GM23248 (cell line): ENCODE measurements around the gene ZNF282. TPM values are rescaled to one million over a fixed set of nuclear protein-coding genes. Genes with fewer than 3 reads are reported as not detected.
"Not testable (repeated sequence)": the region's sequence is repeated elsewhere in the genome, so short reads cannot be mapped to it uniquely, and the experiment has no call there.

Source experiments
- DNase-seq: peaks from one replicate; pipeline ENCODE4 v3.0.0-alpha.2; 2015
- H2AFZ ChIP-seq: fragments of 200-600 bp; sonication (generic); 2 replicates; pipeline ENCODE4 v1.6.1; 2016; ENCODE audit warnings: antibody characterized with exemption
- H3F3A ChIP-seq: fragments of 200-600 bp; sonication (generic); 2 replicates; pipeline ENCODE4 v1.6.1; 2016; ENCODE audit warnings: mild to moderate bottlenecking, antibody characterized with exemption, mixed run types; ENCODE audit not compliant: insufficient read depth
- H3K27ac ChIP-seq: fragments of 200-600 bp; sonication (generic); 2 replicates; pipeline ENCODE4 v1.5.1; 2016; ENCODE audit warnings: mild to moderate bottlenecking
- H3K27me3 ChIP-seq: fragments of 200-600 bp; sonication (generic); replicated peaks from 2 replicates; pipeline ENCODE4 v1.6.1; 2016; ENCODE audit warnings: mild to moderate bottlenecking; ENCODE audit not compliant: insufficient read depth
- H3K36me3 ChIP-seq: fragments of 200-600 bp; sonication (generic); 2 replicates; pipeline ENCODE4 v1.6.1; 2016; ENCODE audit warnings: low read depth, mild to moderate bottlenecking
- H3K4me1 ChIP-seq: fragments of 200-600 bp; sonication (generic); 2 replicates; pipeline ENCODE4 v1.6.1; 2016; ENCODE audit warnings: mild to moderate bottlenecking; ENCODE audit not compliant: insufficient read depth
- H3K4me2 ChIP-seq: fragments of 200-600 bp; sonication (generic); one replicate; pipeline ENCODE4 v1.6.1; 2016; ENCODE audit warnings: mild to moderate bottlenecking; ENCODE audit not compliant: unreplicated experiment
- H3K4me3 ChIP-seq: fragments of 200-600 bp; sonication (generic); 2 replicates; pipeline ENCODE4 v1.5.1; 2016; ENCODE audit warnings: mild to moderate bottlenecking
- H3K79me2 ChIP-seq: fragments of 200-600 bp; sonication (generic); 2 replicates; pipeline ENCODE4 v1.6.1; 2016; ENCODE audit warnings: mild to moderate bottlenecking; ENCODE audit not compliant: insufficient read depth
- H3K9ac ChIP-seq: fragments of 200-600 bp; sonication (generic); 2 replicates; pipeline ENCODE4 v1.6.1; 2016; ENCODE audit warnings: mild to moderate bottlenecking
- H3K9me2 ChIP-seq: fragments of 200-600 bp; sonication (generic); 2 replicates; pipeline ENCODE4 v1.6.1; 2016; ENCODE audit warnings: mixed run types, mild to moderate bottlenecking, moderate library complexity; ENCODE audit not compliant: insufficient read depth
- H3K9me3 ChIP-seq: fragments of 200-600 bp; sonication (generic); one replicate; pipeline ENCODE4 v1.6.1; 2017; ENCODE audit warnings: low read depth
- H4K20me1 ChIP-seq: fragments of 200-600 bp; sonication (generic); 2 replicates; pipeline ENCODE4 v1.6.0; 2016; ENCODE audit not compliant: insufficient read depth
- EZH2 ChIP-seq: fragments of 200-600 bp; sonication (generic); IDR thresholded peaks from 2 replicates; pipeline ENCODE4 v1.6.1; 2018; ENCODE audit warnings: antibody characterized with exemption, mild to moderate bottlenecking; ENCODE audit not compliant: insufficient read depth, poor library complexity, severe bottlenecking
- EZH2phosphoT487 ChIP-seq: fragments of 200-600 bp; sonication (generic); IDR thresholded peaks from 2 replicates; pipeline ENCODE4 v1.6.1; 2018; ENCODE audit warnings: antibody characterized with exemption, moderate library complexity, mild to moderate bottlenecking, low read depth; ENCODE audit not compliant: insufficient read depth
- WGBS, 2 experiments: methylation state at CpG; one replicate each; pipeline ENCODE4 v1.1.6; 2015 to 2017; ENCODE audit warnings: low lambda C conversion rate in 2 of 2, low coverage in 1 of 2; ENCODE audit errors: missing lambda C conversion rate in 2 of 2; 5-methylcytosine and 5-hydroxymethylcytosine counted together
- in situ Hi-C: fragments of 300-500 bp; cut with MboI; formaldehyde crosslinking; loops from 2 replicates; pipeline ENCODE4 v1.15.0; 2020
- polyA plus RNA-seq: library from polyadenylated mRNA; unstranded; fragments of >200 nt; fragmentation: Nextera tagmentation; extraction: Ambion mirVana; gene quantifications from 2 replicates; pipeline ENCODE4 v1.2.1, GENCODE V29; 2016
- total RNA-seq: library from RNA; depleted of rRNA; stranded (reverse); fragments of >200 nt; shearing (Covaris generic); gene quantifications from 2 replicates; pipeline ENCODE4 v1.2.3, GENCODE V29; 2014

The ZNF282 gene
- total and polyA plus RNA-seq, 2 experiments from 2014 or later = 2.8 to 24.1 TPM

DNA sequence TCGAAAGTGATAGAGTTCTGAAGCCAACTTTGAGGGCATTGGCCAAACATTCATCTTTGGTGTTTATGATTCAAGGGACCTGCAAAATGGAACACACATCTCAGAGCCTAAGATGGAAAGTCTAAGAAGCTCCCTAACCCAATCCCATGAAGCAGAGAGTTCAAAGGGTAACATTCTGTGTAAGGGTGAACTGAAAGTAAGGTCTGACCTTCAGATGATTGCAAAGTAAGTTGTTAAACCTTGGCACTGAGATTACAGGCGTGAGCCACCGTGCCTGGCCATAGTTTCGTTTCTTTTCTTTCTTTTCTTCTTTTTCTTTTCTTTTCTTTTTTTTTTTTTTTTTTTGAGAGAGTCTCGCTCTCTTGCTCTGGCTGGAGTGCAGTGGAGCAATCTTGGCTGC is 46.4 kb downstream of the ZNF282 start:
- in situ Hi-C loops = no loop called here
- Histone ChIP-seq H3K4me1 (peaks cover 15% of the 10 kb centered on the region), H3K27ac (no peak overlapping the region), H3K36me3 (no peaks in the 10 kb centered on the region), H2AFZ (no peak overlapping the region), H3K79me2 (peaks cover 72% of the 10 kb centered on the region), H3K9ac (no peak overlapping the region), H3F3A (no peaks in the 10 kb centered on the region), H3K4me3 (no peak overlapping the region), H3K9me2 (no peaks in the 10 kb centered on the region), H4K20me1 (no peaks in the 10 kb centered on the region), H3K9me3 (no peaks in the 10 kb centered on the region), H3K27me3 (no peaks in the 10 kb centered on the region), H3K4me2 (no peak overlapping the region)
- no peak for TF ChIP-seq EZH2
- TF ChIP-seq EZH2phosphoT487 = no peak
- WGBS, 2 experiments = 88 to 89% methylated on average over 5 of the region's 5 CpGs
- no peak for DNase-seq

DNA sequence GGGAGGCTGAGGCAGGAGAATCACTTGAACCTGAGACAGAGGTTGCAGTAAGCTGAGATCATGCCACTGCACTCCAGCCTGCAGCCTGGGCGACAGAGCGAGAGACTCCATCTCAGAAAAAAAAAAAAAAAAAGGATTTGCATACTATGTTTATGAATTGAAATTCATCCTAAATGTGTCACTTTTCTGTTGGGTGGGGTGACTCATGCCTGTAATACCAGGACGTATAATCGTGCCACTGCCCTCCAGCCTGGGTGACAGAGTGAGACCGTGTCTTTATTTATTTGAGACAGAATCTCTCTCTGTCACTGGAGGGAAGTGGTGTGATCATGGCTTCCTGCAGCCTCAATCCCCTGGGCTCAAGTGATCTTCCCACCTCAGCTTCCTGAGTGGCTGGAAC is 49.9 kb downstream of the ZNF282 start:
- in situ Hi-C loops = no loop called here
- Histone ChIP-seq H4K20me1 (no peaks in the 10 kb centered on the region), H3K27me3 (no peaks in the 10 kb centered on the region)

DNA sequence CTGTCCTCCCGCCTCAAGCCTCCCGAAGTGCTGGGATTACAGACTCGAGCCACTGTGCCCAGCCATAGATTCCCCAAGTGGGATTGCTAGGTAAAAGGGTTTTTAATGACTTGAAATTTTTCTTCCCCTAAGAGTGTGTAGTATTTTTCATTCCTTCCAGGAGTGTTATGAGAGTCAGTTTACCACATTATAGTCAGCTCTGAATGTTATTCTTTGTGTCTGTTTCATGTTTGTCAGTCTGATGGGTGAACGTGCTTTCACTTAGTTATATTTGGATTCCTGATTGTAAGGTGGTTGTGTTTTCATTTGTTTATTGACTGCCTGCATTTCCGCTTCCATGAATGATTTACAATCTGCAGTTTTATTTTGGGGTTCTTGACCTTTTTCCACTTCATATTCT is 50.4 kb downstream of the ZNF282 start:
- H2AFZ ChIP-seq = no peak overlapping the region
- no peak overlapping the region for H3K9ac ChIP-seq
- WGBS, 2 experiments = 81 to 90% methylated on average over 5 of the region's 5 CpGs
- H3K27me3 ChIP-seq = no peaks in the 10 kb centered on the region
- DNase-seq = no peak
- H3K9me2 ChIP-seq = no peaks in the 10 kb centered on the region
- H3K4me1 ChIP-seq = peaks cover 7% of the 10 kb centered on the region
- no peak overlapping the region for H3K4me3 ChIP-seq
- no peaks in the 10 kb centered on the region for H3K9me3 ChIP-seq
- no peaks in the 10 kb centered on the region for H3F3A ChIP-seq
- peak overlapping the region; percentile 22; the same call in 1 of the 2 replicates for H3K27ac ChIP-seq
- H3K79me2 ChIP-seq = peaks cover 90% of the 10 kb centered on the region
- H4K20me1 ChIP-seq = no peaks in the 10 kb centered on the region
- no peak for TF ChIP-seq EZH2
- in situ Hi-C loops = no loop called here
- H3K4me2 ChIP-seq = no peak overlapping the region
- peaks cover 4% of the 10 kb centered on the region; the same call in 1 of the 2 replicates for H3K36me3 ChIP-seq

More for the DNA sequence above, 49.9 kb downstream of the ZNF282 start:
- H3K9me2 ChIP-seq = no peaks in the 10 kb centered on the region
- peak; percentile 65 for DNase-seq
- 46 to 49% methylated on average over 5 of the region's 5 CpGs for WGBS, 2 experiments
- peaks cover 95% of the 10 kb centered on the region for H3K79me2 ChIP-seq
- H2AFZ ChIP-seq = no peak overlapping the region
- no peak overlapping the region for H3K9ac ChIP-seq
- TF ChIP-seq EZH2 (no peak), EZH2phosphoT487 (no peak)
- peaks cover 11% of the 10 kb centered on the region for H3K4me1 ChIP-seq
- H3K36me3 ChIP-seq = no peaks in the 10 kb centered on the region
- H3K4me3 ChIP-seq = no peak overlapping the region
- H3F3A ChIP-seq = no peaks in the 10 kb centered on the region
- peak overlapping the region; percentile 22; the same call in 1 of the 2 replicates for H3K27ac ChIP-seq
- H3K9me3 ChIP-seq = no peaks in the 10 kb centered on the region
- H3K4me2 ChIP-seq = no peak overlapping the region

DNA sequence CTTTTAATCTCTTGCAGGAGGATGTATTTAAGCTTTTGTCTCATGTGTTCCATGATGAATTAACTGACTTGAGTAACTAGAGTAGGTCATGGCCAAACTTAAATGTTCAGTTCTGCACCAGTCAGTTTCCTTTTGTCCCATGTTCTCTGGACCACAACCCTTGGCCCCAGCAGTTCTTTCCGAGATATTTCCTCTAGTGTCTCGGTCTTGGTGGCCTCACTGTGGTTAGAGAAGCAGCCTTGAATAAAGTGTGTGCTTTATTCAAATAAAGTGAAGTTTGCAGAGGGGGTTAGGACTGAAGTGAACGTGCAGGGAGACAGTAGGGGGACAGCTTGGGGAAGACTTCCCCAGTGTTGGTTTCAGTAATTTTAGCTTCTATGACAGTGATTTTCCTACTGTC is 53.4 kb downstream of the ZNF282 start:
- no peak for DNase-seq
- H3K27me3 ChIP-seq = no peaks in the 10 kb centered on the region
- H3K9ac ChIP-seq = no peak overlapping the region
- peaks cover 59% of the 10 kb centered on the region for H3K79me2 ChIP-seq
- no peaks in the 10 kb centered on the region for H3F3A ChIP-seq
- no peak overlapping the region for H2AFZ ChIP-seq
- no peak for TF ChIP-seq EZH2
- WGBS, 2 experiments = 57 to 78% methylated on average over 3 of the region's 3 CpGs
- H4K20me1 ChIP-seq = no peaks in the 10 kb centered on the region
- H3K27ac ChIP-seq = 0 out of 2 replicates have a peak overlapping the region, but pooled peaks have one; percentile 33
- in situ Hi-C loops = no loop called here
- no peaks in the 10 kb centered on the region for H3K9me2 ChIP-seq
- H3K4me2 ChIP-seq = no peak overlapping the region
- H3K4me1 ChIP-seq = no peaks in the 10 kb centered on the region
- no peak overlapping the region for H3K4me3 ChIP-seq
- peaks cover 28% of the 10 kb centered on the region; the same call in 1 of the 2 replicates for H3K36me3 ChIP-seq
- H3K9me3 ChIP-seq = no peaks in the 10 kb centered on the region

DNA sequence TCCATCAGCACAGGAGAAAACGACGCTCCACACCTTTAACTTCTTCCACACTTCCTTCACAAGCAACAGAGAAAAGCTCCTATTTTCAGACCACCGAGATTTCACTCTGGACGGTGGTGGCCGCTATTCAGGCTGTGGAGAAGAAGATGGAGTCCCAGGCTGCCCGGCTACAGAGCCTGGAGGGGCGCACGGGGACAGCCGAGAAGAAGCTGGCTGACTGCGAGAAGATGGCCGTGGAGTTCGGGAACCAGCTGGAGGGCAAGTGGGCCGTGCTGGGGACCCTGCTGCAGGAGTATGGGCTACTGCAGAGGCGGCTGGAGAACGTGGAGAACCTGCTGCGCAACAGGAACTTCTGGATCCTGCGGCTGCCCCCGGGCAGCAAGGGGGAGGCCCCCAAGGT is 54.8 kb downstream of the ZNF282 start:
- in situ Hi-C loops, H4K20me1 ChIP-seq, H3K9me3 ChIP-seq, H3K27ac ChIP-seq, H3K4me2 ChIP-seq, H3K9me2 ChIP-seq, H3K27me3 ChIP-seq, DNase-seq, H3K4me1 ChIP-seq, H3K4me3 ChIP-seq, H2AFZ ChIP-seq, H3F3A ChIP-seq, H3K9ac ChIP-seq: not testable (repeated sequence)
- 96 to 99% methylated on average over 15 to 18 of the region's 18 CpGs for WGBS, 2 experiments
- H3K36me3 ChIP-seq = peaks cover 28% of the 10 kb centered on the region; the same call in 1 of the 2 replicates
- peaks cover 46% of the 10 kb centered on the region for H3K79me2 ChIP-seq

DNA sequence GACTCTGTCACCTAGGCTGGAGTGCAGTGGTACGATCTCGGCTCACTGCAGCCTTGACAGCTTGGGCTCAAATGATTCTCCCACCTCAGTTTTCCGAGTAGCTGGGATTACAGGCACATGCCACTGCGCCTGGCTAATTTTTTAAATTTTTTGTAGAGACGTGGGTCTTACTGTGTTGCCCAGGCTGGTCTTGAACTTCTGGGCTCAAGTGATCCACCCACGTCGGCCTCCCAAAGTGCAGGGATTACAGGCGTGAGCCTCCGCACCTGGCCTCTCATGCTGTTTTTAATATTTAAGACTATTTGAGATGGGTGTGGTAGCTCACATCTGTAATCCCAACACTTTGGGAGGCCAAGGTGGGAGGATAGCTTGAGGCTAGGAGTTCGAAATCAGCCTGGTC is 56.2 kb downstream of the ZNF282 start:
- H4K20me1 ChIP-seq, H3K4me1 ChIP-seq, H3K27ac ChIP-seq, DNase-seq, H3K9me2 ChIP-seq, in situ Hi-C loops, H3K9me3 ChIP-seq, H3K9ac ChIP-seq, H3K4me2 ChIP-seq, H3K27me3 ChIP-seq, H2AFZ ChIP-seq, H3K4me3 ChIP-seq, H3F3A ChIP-seq: not testable (repeated sequence)
- Histone ChIP-seq H3K36me3 (peaks cover 28% of the 10 kb centered on the region; the same call in 1 of the 2 replicates), H3K79me2 (peaks cover 32% of the 10 kb centered on the region)
- WGBS, 2 experiments = 84 to 86% methylated on average over 10 of the region's 10 CpGs
